Right lobe of liver (tissue), 6 donors: ENCODE measurements around the gene SH3GL3. TPM values are rescaled to one million over a fixed set of nuclear protein-coding genes. Genes with fewer than 3 reads are reported as not detected.

ENCODE experiments used
- ATAC-seq, 4 donors: fragments of 200-7000 bp; cut with Tn5 transposase; one replicate each; pipeline ENCODE4 v1.9.1; 2020; ENCODE audit warnings: mild to moderate bottlenecking in 4 of 4, moderate library complexity in 4 of 4
- DNase-seq, 3 donors: peaks; one replicate each; pipeline ENCODE4 v3.0.0-alpha.2; 2020
- H3K27ac ChIP-seq, 3 donors: fragments of 200-600 bp; one replicate each; pipeline ENCODE4 v1.8.0; 2022
- H3K27me3 ChIP-seq, 2 donors: fragments of 200-600 bp; one replicate each; pipeline ENCODE4 v1.8.0; 2022
- H3K36me3 ChIP-seq, 4 donors: fragments of 200-600 bp; sonication (generic) in 1 of 4; one replicate each; pipeline versions ENCODE4 v1.5.1 to v1.8.0; 2017 to 2022; ENCODE audit warnings: control low read depth in 1 of 4
- H3K4me1 ChIP-seq, 4 donors: fragments of 200-600 bp; sonication (generic) in 1 of 4; one replicate each; pipeline versions ENCODE4 v1.5.1 to v1.8.0; 2017 to 2022; ENCODE audit warnings: control low read depth in 1 of 4
- H3K4me3 ChIP-seq, 3 donors: fragments of 200-600 bp; one replicate each; pipeline ENCODE4 v1.8.0; 2022
- H3K9me3 ChIP-seq, 4 donors: fragments of 200-600 bp; sonication (generic) in 1 of 4; one replicate each; pipeline versions ENCODE4 v1.5.1 to v1.8.0; 2017 to 2022; ENCODE audit warnings: control low read depth in 1 of 4
- POLR2A ChIP-seq: fragments of 450-650 bp; IDR thresholded peaks from one replicate; pipeline ENCODE4 v1.6.1; 2017; ENCODE audit warnings: antibody characterized with exemption, mild to moderate bottlenecking
- WGBS: methylation state at CpG from one replicate; pipeline ENCODE4 v1.1.6; 2018; ENCODE audit warnings: low coverage, low lambda C conversion rate; ENCODE audit not compliant: insufficient coverage; ENCODE audit errors: missing lambda C conversion rate; 5-methylcytosine and 5-hydroxymethylcytosine counted together
- intact Hi-C, 2 donors: fragments of 100-400 bp; cut with DNase I; formaldehyde crosslinking; loops; one replicate each; pipeline versions ENCODE4 v1.11.2 to v1.14.1; 2022
- total RNA-seq, 6 experiments: library from RNA; depleted of rRNA in 2 of 6; stranded (reverse); fragments of >200 nt in 2 of 6; fragmentation: NEBNext Ultra II Directional in 3 of 6; extraction: Animal tissue kit (Norgen Biotek cat#: 25700) in 3 of 6; gene quantifications; one replicate each; pipeline versions ENCODE4 v1.1.0 to v1.2.4, GENCODE V29; 2016 to 2023
- TF ChIP-seq, protein P1 (sequence below), 4 donors: fragments of 200-600 bp in 3 of 4; fragments of 450-650 bp in 1 of 4; IDR thresholded peaks; one replicate each; pipeline versions ENCODE4 v1.5.1 to v1.8.0; 2016 to 2022; ENCODE audit warnings: antibody characterized with exemption in 4 of 4, mild to moderate bottlenecking in 2 of 4
- donor health status: DM: no; HTN: yes; CAD: no.
- donor health status: DM: no; HTN: no; CAD: no.
- donor health status: DM: no; HTN: no; CAD: no.
- donor health status: DM: no; HTN: yes; CAD: no.
- donor health status: DM: no; HTN: yes; CAD: no.

Gene SH3GL3
- total RNA-seq, 6 experiments from 2014 or later, result not detected

DNA sequence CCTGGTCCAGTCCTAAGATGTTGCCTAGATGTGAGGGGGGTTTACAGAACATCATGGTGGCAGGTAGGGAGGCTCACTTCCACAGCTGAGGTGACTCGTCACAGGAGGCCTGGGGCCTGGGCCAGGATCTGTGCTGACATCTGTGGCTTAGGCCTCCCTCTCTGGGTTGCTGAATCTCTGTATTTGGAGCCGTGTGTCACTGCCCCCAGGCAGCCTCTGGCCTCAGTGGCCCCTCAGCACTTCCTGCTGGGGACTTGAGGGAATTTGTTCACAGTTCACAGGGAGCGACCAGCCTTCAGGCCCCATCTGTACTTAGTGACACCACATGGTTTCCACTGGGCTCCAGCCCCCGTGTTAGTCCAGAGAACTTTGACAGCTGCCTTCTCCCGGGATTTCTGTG is 165.1 kb downstream of the SH3GL3 start:
- Histone ChIP-seq H3K36me3 (no peaks in the 10 kb centered on the region), H3K4me3 (no peak overlapping the region), H3K27me3 (no peaks in the 10 kb centered on the region), H3K4me1 (no peaks in the 10 kb centered on the region), H3K27ac (no peak overlapping the region), H3K9me3 (no peaks in the 10 kb centered on the region)
- TF ChIP-seq POLR2A, result no peak
- TF ChIP-seq, protein P1, sequence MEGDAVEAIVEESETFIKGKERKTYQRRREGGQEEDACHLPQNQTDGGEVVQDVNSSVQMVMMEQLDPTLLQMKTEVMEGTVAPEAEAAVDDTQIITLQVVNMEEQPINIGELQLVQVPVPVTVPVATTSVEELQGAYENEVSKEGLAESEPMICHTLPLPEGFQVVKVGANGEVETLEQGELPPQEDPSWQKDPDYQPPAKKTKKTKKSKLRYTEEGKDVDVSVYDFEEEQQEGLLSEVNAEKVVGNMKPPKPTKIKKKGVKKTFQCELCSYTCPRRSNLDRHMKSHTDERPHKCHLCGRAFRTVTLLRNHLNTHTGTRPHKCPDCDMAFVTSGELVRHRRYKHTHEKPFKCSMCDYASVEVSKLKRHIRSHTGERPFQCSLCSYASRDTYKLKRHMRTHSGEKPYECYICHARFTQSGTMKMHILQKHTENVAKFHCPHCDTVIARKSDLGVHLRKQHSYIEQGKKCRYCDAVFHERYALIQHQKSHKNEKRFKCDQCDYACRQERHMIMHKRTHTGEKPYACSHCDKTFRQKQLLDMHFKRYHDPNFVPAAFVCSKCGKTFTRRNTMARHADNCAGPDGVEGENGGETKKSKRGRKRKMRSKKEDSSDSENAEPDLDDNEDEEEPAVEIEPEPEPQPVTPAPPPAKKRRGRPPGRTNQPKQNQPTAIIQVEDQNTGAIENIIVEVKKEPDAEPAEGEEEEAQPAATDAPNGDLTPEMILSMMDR (IDR thresholded peaks at IDR 0.05), result no peak
- DNase-seq, result no peak
- ATAC-seq, result peak in 1 of 4 donors; percentile 22
- intact Hi-C loops, result no loop called here
- WGBS, result 67% methylated on average over 1 of the region's 5 CpGs

DNA sequence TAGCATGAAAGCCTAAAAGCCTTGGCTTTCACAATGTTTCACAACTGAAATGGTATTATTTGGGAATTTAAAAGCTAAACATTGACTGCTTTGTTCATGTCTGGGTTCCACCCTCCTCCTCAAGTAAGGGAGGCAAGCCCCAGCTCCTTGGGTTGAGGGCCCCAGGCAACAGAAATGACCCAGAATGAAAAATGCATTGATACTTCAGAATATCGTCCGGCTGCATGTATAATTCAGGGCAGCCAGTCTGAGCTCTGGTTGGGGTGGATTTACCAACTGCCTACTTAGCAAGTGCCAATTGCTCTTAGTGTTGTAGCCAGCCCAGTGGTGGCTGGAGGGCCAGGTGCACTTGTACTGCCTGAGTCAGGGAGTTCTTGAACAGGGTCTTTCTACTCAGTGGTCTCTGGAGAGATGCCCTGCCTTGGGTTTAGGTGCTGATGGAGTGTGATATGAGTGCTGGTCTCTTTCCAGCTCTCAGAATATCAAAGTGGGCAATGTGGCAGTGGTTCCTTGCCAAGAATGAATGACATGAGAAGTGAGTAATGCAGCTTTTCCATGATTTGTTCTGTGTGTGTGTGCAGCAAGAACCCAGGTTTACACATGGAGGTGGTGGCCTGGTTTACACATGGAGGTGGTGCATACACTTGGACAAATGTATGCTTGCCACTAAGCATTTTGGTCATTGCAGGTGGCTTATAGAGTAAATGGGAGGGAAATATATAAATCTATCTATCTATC is 165.9 kb downstream of the SH3GL3 start:
- TF ChIP-seq, protein P1 (IDR thresholded peaks at IDR 0.05), result no peak
- no peak for TF ChIP-seq POLR2A

DNA sequence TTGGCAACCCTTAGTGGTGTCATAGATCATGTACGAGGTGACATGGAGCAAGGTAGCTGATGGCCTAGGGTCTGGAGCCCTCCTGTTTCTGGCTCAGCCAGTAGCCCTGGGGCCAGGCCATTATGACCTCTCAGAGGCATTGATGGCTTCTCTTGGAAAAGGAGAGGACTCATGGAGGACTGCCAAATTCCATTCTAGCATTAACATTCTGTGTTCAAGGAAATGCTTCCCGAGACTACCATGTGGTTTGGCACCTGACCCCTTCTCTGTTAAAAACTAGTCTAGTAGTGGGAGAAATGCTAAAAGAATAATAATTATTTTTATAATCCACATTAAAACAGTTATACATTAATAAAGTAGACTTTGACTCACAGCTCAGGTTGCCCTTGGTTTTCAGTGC is 166.6 kb downstream of the SH3GL3 start:
- TF ChIP-seq, protein P1 (IDR thresholded peaks at IDR 0.05), result no peak
- no peak for TF ChIP-seq POLR2A
- Histone ChIP-seq H3K27me3 (no peaks in the 10 kb centered on the region), H3K27ac (no peak overlapping the region), H3K9me3 (no peaks in the 10 kb centered on the region), H3K36me3 (no peaks in the 10 kb centered on the region), H3K4me1 (no peaks in the 10 kb centered on the region), H3K4me3 (no peak overlapping the region)
- DNase-seq (no peak), ATAC-seq (no peak)
- WGBS, result 34% methylated on average over 2 of the region's 2 CpGs
- intact Hi-C loops, result no loop called here

More for the DNA sequence above, 165.9 kb downstream of the SH3GL3 start:
- no peak overlapping the region for H3K27ac ChIP-seq
- H3K9me3 ChIP-seq, result no peaks in the 10 kb centered on the region
- no peaks in the 10 kb centered on the region for H3K4me1 ChIP-seq
- intact Hi-C loops, result no loop called here
- no peaks in the 10 kb centered on the region for H3K36me3 ChIP-seq
- no peak for ATAC-seq
- H3K27me3 ChIP-seq, result no peaks in the 10 kb centered on the region
- H3K4me3 ChIP-seq, result no peak overlapping the region
- no peak for DNase-seq
- WGBS, result 72% methylated on average over 2 of the region's 2 CpGs

DNA sequence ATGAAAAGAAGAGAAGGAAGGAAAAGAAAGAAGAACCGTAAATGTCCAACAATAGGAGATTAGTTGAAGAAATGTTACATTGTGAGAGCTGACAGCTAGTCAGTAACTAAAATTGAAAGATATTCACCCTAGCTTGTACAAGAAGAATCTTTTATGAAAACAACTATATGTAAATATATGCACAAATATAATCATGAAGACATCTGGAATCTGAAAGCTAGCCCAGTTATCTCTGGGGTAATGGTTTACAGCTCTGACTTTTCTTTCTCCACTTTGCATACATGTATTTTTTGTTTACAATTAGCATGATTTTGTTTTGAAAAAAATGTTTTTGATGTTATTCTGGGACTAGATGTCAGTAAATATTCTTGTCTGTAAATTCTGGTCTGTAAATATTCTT is 169.7 kb downstream of the SH3GL3 start:
- H3K9me3 ChIP-seq, result no peaks in the 10 kb centered on the region
- WGBS, result 75% methylated on average over 1 of the region's 1 CpG
- H3K36me3 ChIP-seq, result no peaks in the 10 kb centered on the region
- TF ChIP-seq, protein P1 (IDR thresholded peaks at IDR 0.05), result no peak
- TF ChIP-seq POLR2A, result no peak
- no peaks in the 10 kb centered on the region for H3K4me1 ChIP-seq
- H3K27me3 ChIP-seq, result no peaks in the 10 kb centered on the region
- intact Hi-C loops, result no loop called here
- no peak for DNase-seq
- ATAC-seq, result no peak
- H3K27ac ChIP-seq, result no peak overlapping the region
- no peak overlapping the region for H3K4me3 ChIP-seq
